HG03521 (cell line): Measurements from ENCODE around the gene FAS.
A peak's percentile ranks its signal among the peaks of the same experiment; 100 is the strongest.

Experiments
- ATAC-seq: cut with Tn5 transposase; IDR thresholded peaks from one replicate; pipeline ENCODE4 v1.9.1; 2021; ENCODE audit warnings: mild to moderate bottlenecking, moderate library complexity; ENCODE audit not compliant: unreplicated experiment

The FAS gene

GRCh38 chr10:88990384-88991160, at the start of gene FAS:
Gene FAS, plus strand, starts transcription at chr10:88990798. Its CDS starts 79 bp downstream, at chr10:88990877.
- peak; percentile 50 for ATAC-seq

- ATAC-seq = no peak
Observed at GRCh38 chr10:88941026-88941425, 49.6 kb upstream of the FAS start.

GRCh38 chr10:88943778-88944177, 46.8 kb upstream of the FAS start:
- ATAC-seq = no peak

GRCh38 chr10:88944813-88945212, 45.8 kb upstream of the FAS start:
- no peak for ATAC-seq

GRCh38 chr10:88946200-88946599, 44.4 kb upstream of the FAS start:
- no peak for ATAC-seq

- no peak for ATAC-seq
Observed at GRCh38 chr10:88946965-88947590, 43.5 kb upstream of the FAS start.

DNA sequence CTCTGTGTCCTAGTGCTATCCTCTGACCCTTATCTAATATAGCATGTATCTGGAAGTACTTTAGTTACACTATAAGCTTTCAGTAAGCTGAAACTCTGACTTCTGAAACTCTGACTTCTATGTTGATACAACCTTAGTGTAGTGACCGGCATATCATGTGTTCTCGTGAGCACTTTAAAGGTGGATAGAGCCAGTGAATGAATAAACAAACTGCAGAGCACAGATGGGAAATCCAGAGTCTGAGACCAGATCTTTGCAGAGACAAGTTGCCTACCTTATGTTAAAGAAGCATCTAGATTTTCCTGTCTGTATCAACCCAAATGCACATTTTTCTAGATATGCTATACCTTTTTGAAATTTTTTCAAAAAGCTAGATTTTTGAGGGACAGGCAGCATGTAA, 41.5 kb upstream of the FAS start:
- no peak for ATAC-seq

GRCh38 chr10:88949912-88950837, 40.4 kb upstream of the FAS start:
- no peak for ATAC-seq

GRCh38 chr10:88952647-88953111, 37.9 kb upstream of the FAS start, which contains the start of gene ACTA2:
Gene ACTA2, minus strand, starts transcription at chr10:88952773. Its CDS starts 3,843 bp downstream, at chr10:88948930.
- ATAC-seq = no peak

DNA sequence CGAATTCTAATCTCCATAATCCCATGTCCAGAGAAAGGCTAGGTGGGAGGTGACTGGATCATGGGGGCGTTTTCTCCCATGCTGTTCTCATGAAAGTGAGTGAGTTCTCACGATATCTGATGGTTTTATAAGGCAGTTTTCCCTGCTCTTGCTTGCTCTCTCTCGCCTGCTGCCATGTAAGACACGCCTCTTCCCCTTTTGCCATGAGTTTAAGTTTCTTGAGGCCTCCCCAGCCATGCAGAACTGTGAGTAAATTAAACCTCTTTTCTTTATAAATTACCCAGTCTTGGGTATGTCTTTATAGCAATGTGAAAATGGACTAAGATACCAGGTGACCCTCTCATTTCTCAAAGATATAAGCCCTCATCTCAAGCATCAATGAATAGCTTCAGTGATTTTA, 36.9 kb upstream of the FAS start:
- ATAC-seq = no peak

DNA sequence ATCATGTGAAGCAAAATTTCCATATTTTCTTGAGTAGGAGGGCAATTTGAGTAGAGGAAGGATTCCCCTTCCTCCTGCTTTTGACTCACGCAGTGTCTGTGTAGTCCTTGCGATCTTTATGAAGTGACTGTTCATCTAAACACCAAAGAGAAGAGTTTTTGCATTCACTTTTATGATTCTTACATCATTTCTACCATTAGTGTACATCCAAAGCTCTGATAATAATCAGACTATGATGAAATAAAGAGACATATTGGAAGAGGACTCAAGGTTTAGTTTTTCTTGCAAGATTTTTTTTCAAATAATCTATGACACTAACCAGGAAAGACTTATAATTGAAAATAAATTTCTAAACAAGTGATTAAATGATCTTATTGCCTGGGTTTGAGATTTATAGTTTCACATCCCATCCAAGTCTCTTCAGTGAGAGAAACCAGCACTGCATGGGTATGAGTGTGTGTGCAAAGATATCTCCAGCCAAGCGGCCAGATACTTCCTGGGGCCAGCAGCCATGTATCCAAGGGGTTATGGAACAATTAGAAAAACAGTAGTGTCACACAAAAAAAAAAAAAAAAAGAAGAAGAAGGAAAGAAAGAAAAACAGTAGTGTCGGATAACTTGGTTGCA, 36.0 kb upstream of the FAS start:
- no peak for ATAC-seq

- ATAC-seq = no peak
Observed at GRCh38 chr10:88957381-88957780, 33.2 kb upstream of the FAS start.

- ATAC-seq = no peak
Observed at GRCh38 chr10:88958721-88959120, 31.9 kb upstream of the FAS start.

DNA sequence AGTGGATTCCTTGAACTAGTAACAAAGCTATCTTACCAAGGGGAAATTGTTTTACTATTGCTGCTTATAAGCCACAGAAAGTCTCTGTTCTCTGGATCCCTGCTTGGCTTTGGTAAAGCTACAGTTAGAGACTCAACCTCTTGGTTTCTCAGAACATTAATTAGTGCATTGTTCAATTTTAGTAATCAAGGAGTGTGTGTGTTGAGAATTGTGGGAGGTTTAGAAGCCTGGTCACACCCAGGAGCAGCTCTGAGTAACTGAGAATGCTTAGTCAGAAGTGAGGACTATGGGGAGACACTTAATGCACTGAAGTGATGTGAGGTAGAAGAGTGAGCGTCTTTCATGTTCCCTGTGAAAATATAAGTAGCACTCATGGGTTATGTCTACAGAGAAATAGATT, 29.8 kb upstream of the FAS start:
- no peak for ATAC-seq

DNA sequence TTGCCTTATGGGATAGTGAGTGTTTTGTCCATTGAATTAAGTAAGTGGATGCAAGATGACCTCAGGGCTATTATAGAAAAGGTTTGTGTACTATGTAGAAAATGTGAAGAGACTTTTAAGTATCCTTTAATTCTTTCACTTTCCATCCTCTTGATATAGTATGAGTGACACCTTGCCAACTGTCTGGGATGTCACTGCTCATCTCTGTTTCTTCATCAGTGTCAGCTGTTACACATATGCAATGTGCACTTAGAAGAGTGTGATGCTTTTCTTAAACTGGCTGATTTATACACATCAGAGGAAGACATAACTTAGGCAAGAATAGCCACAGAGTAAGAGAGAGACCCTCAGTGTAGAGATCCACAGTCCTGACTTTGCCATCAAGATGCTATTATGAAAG, 29.3 kb upstream of the FAS start:
- ATAC-seq = no peak

GRCh38 chr10:88962336-88962735, 28.3 kb upstream of the FAS start:
- no peak for ATAC-seq

- ATAC-seq = no peak
Observed at GRCh38 chr10:88963318-88963717, 27.3 kb upstream of the FAS start.

- no peak for ATAC-seq
Observed at GRCh38 chr10:88964360-88964759, 26.2 kb upstream of the FAS start.

- no peak for ATAC-seq
Observed at GRCh38 chr10:88964869-88965415, 25.7 kb upstream of the FAS start.

- no peak for ATAC-seq
Observed at GRCh38 chr10:88966797-88967196, 23.8 kb upstream of the FAS start.

DNA sequence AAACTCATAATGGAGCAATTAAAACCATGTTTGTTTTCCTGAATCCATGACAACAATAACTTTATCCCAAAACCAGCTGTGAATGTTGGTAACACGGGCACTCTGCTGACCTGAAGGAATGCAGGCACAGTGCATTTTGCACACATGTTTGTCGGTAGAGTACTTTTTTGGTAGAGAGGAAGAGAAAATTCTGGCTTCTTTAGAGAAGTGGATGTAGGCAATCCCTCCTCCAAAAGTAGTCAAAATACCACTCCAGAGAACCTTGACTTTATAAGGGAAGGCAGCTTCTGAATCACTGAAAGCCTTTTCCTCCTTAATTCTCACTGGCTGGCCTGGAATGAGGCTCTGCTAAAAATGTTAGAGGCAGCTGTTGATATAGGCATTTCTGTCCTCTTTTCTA, 22.2 kb upstream of the FAS start:
- ATAC-seq = no peak
